ENCODE results near the gene NAV3.

Gene NAV3

DNA sequence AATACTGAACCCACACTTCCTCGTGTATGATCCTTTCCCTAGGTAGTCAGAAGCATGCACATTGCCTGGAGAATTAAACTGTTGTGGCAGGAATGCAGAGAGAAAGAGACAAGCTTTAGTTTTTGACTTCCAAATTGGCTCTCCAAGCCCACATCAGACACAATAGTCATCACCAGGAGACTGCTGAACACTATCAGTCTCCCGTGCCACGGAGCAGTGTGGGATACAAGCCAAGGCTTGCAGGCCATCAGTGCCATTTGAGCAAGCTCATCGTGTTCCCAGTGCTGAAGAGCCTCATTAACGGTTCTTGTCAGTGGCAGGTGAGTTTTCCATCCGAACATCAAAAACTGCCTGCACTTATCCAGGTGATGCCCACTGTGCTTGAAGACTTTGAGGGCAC, 410.8 kb downstream of the NAV3 start:
- Histone ChIP-seq H3K9ac (ENCODE audit: low read length) (no peak overlapping the region), H3K9me3 (replicated peaks; ENCODE audit: insufficient read depth, low read length) (no peaks in the 10 kb centered on the region), H3K36me3 (replicated peaks; ENCODE audit: insufficient read depth, low read length) (no peaks in the 10 kb centered on the region), H3K27ac (ENCODE audit: low read length) (no peak overlapping the region), H4K20me1 (ENCODE audit: insufficient read depth, low read length) (no peaks in the 10 kb centered on the region), H3K4me1 (ENCODE audit: low read length) (no peaks in the 10 kb centered on the region), H3K27me3 (replicated peaks; ENCODE audit: insufficient read depth, low read length) (no peaks in the 10 kb centered on the region), H3K9me2 (replicated peaks; ENCODE audit: insufficient read depth, low read length) (no peaks in the 10 kb centered on the region), H3K4me3 (ENCODE audit: low read length) (no peak overlapping the region), H2AFZ (ENCODE audit: low read length) (no peak overlapping the region), H3K4me2 (ENCODE audit: low read depth, low read length) (no peak overlapping the region), H3K79me2 (ENCODE audit: low read length) (no peaks in the 10 kb centered on the region), H3F3A (ENCODE audit: insufficient read depth, low read length) (no peaks in the 10 kb centered on the region)
- no peak for TF ChIP-seq EZH2 (optimal IDR thresholded peaks at IDR 0.05; ENCODE audit: low read depth, low read length)
- no peak for TF ChIP-seq EZH2phosphoT487 (IDR thresholded peaks at IDR 0.05; ENCODE audit: low read length)
- TF ChIP-seq, protein P1, sequence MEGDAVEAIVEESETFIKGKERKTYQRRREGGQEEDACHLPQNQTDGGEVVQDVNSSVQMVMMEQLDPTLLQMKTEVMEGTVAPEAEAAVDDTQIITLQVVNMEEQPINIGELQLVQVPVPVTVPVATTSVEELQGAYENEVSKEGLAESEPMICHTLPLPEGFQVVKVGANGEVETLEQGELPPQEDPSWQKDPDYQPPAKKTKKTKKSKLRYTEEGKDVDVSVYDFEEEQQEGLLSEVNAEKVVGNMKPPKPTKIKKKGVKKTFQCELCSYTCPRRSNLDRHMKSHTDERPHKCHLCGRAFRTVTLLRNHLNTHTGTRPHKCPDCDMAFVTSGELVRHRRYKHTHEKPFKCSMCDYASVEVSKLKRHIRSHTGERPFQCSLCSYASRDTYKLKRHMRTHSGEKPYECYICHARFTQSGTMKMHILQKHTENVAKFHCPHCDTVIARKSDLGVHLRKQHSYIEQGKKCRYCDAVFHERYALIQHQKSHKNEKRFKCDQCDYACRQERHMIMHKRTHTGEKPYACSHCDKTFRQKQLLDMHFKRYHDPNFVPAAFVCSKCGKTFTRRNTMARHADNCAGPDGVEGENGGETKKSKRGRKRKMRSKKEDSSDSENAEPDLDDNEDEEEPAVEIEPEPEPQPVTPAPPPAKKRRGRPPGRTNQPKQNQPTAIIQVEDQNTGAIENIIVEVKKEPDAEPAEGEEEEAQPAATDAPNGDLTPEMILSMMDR (IDR thresholded peaks at IDR 0.05; ENCODE audit: low read length) = no peak
- DNase-seq = no peak

DNA sequence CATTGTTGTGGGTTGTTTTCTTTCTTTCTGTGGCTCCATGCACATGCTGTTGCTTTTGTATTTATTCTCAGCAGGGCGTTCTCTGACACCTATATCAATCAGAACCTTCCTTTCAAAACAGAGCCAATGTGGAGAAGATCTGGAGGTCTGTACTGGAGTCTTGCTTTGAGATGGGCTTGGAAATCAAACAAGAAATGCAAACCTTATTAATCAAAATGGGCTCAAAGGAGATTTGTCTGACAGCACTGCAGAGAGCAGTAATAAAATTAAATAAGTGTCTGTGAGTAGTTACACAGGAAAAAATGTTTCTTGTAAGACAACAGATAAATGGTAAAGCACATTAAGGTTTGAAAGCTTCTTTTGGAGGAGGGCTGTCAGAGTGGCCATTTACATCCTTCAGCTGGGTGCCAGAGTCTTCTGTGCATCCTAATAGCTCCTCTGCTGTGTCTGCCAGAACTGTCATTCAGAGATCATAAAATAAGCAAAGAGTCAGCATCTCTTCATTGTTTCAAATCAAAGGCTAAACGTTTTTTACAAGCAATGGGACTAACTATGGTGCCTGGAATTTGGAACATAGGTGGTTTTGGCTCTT, 414.3 kb downstream of the NAV3 start:
- H3K79me2 ChIP-seq (ENCODE audit: low read length) = no peaks in the 10 kb centered on the region
- H3K27ac ChIP-seq (ENCODE audit: low read length) = no peak overlapping the region

DNA sequence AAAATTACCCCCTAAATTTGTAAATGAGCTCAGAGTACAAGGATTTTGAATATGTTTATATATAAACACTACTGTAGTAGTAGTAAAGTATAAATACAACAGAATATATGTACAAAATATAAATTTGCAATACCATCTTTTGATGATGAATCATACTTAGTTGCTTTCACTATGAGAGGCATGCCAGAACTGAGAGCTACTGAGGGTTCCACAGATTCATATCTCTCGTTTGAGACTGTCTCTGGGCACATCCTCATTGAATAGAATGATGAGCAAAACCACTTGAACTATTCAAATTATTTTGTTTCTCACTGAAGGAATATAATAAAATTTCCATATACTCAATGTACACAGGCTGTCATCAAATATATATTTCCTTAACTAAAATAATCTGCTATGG, 417.6 kb downstream of the NAV3 start:
- H3K4me3 ChIP-seq (ENCODE audit: low read length) = no peak overlapping the region
- H3K27ac ChIP-seq (ENCODE audit: low read length) = no peak overlapping the region
- H3K27me3 ChIP-seq (replicated peaks; ENCODE audit: insufficient read depth, low read length) = no peaks in the 10 kb centered on the region
- no peaks in the 10 kb centered on the region for H3K9me2 ChIP-seq (replicated peaks; ENCODE audit: insufficient read depth, low read length)
- TF ChIP-seq EZH2phosphoT487 (IDR thresholded peaks at IDR 0.05; ENCODE audit: low read length) = no peak
- TF ChIP-seq, protein P1 (IDR thresholded peaks at IDR 0.05; ENCODE audit: low read length) = no peak
- no peak for TF ChIP-seq EZH2 (optimal IDR thresholded peaks at IDR 0.05; ENCODE audit: low read depth, low read length)
- no peaks in the 10 kb centered on the region for H3K4me1 ChIP-seq (ENCODE audit: low read length)
- DNase-seq = no peak
- no peaks in the 10 kb centered on the region for H4K20me1 ChIP-seq (ENCODE audit: insufficient read depth, low read length)
- no peak overlapping the region for H3K4me2 ChIP-seq (ENCODE audit: low read depth, low read length)
- H3K79me2 ChIP-seq (ENCODE audit: low read length) = no peaks in the 10 kb centered on the region
- no peak overlapping the region for H2AFZ ChIP-seq (ENCODE audit: low read length)
- H3F3A ChIP-seq (ENCODE audit: insufficient read depth, low read length) = no peaks in the 10 kb centered on the region
- H3K36me3 ChIP-seq (replicated peaks; ENCODE audit: insufficient read depth, low read length) = no peaks in the 10 kb centered on the region
- no peaks in the 10 kb centered on the region for H3K9me3 ChIP-seq (replicated peaks; ENCODE audit: insufficient read depth, low read length)
- H3K9ac ChIP-seq (ENCODE audit: low read length) = no peak overlapping the region

More for the DNA sequence above, 414.3 kb downstream of the NAV3 start:
- no peaks in the 10 kb centered on the region for H3K9me2 ChIP-seq (replicated peaks; ENCODE audit: insufficient read depth, low read length)
- no peaks in the 10 kb centered on the region for H3K9me3 ChIP-seq (replicated peaks; ENCODE audit: insufficient read depth, low read length)
- no peaks in the 10 kb centered on the region for H3K27me3 ChIP-seq (replicated peaks; ENCODE audit: insufficient read depth, low read length)
- TF ChIP-seq, protein P1 (IDR thresholded peaks at IDR 0.05; ENCODE audit: low read length) = no peak
- no peak for TF ChIP-seq EZH2phosphoT487 (IDR thresholded peaks at IDR 0.05; ENCODE audit: low read length)
- no peak for TF ChIP-seq EZH2 (optimal IDR thresholded peaks at IDR 0.05; ENCODE audit: low read depth, low read length)
- no peaks in the 10 kb centered on the region for H4K20me1 ChIP-seq (ENCODE audit: insufficient read depth, low read length)
- H2AFZ ChIP-seq (ENCODE audit: low read length) = no peak overlapping the region
- H3K9ac ChIP-seq (ENCODE audit: low read length) = no peak overlapping the region
- H3F3A ChIP-seq (ENCODE audit: insufficient read depth, low read length) = no peaks in the 10 kb centered on the region
- H3K4me2 ChIP-seq (ENCODE audit: low read depth, low read length) = no peak overlapping the region
- DNase-seq = no peak
- no peaks in the 10 kb centered on the region for H3K4me1 ChIP-seq (ENCODE audit: low read length)
- no peak overlapping the region for H3K4me3 ChIP-seq (ENCODE audit: low read length)
- no peaks in the 10 kb centered on the region for H3K36me3 ChIP-seq (replicated peaks; ENCODE audit: insufficient read depth, low read length)
